SK-N-SH (cell line): ENCODE results near the gene FUCA1. TPM values are rescaled to one million over a fixed set of nuclear protein-coding genes. Genes with fewer than 3 reads are reported as not detected.

Experiments
- CTCF ChIA-PET: fragments of 300-600, 350-600 bp; formaldehyde crosslinking; extraction: SDS; loops from one replicate; lab custom pipeline; 2021; lab: Yijun Ruan, JAX
- POLR2A ChIA-PET: fragments of 350-600 bp; sonication (Branson Sonifier 250); formaldehyde crosslinking; extraction: SDS; loops from one replicate; lab custom pipeline; 2020; ENCODE audit warnings: antibody characterized with exemption, inconsistent platforms; lab: Yijun Ruan, JAX
- DNase-seq: peaks from one replicate; pipeline ENCODE4 v3.0.0; 2012
- H2AFZ ChIP-seq: fragments of 200-600 bp; sonication (generic); 2 replicates; pipeline ENCODE4 v1.8.1; 2016; ENCODE audit warnings: antibody characterized with exemption, mild to moderate bottlenecking, low read depth
- H3F3A ChIP-seq: fragments of 200-600 bp; sonication (generic); replicated peaks from 2 replicates; pipeline ENCODE3; 2016; ENCODE audit warnings: antibody characterized with exemption, mild to moderate bottlenecking; ENCODE audit not compliant: insufficient read depth
- H3K27ac ChIP-seq, 2 experiments: fragments of 200-500 bp in 1 of 2; fragments of 200-600 bp in 1 of 2; sonication (Bioruptor generic) in 1 of 2; sonication (generic), shearing (Covaris generic) in 1 of 2; 2 replicates each; pipeline versions ENCODE4 v1.5.1 to v1.6.1; 2014 to 2016; ENCODE audit warnings: low read depth in 2 of 2, inconsistent platforms in 1 of 2, low read length in 1 of 2, mild to moderate bottlenecking in 1 of 2, mixed read lengths in 1 of 2
- H3K27me3 ChIP-seq: fragments of 200-600 bp; sonication (generic), shearing (Covaris generic); 2 replicates; pipeline ENCODE4 v1.6.1; 2016; ENCODE audit warnings: mixed run types; ENCODE audit not compliant: insufficient read depth
- H3K36me3 ChIP-seq, 2 experiments: fragments of 200-500 bp in 1 of 2; fragments of 200-600 bp in 1 of 2; sonication (Bioruptor generic) in 1 of 2; sonication (generic) in 1 of 2; replicated peaks in 1 of 2; 2 replicates each; pipeline versions ENCODE3 to v1.5.1; 2014 to 2016; ENCODE audit warnings: low read length in 1 of 2, mild to moderate bottlenecking in 1 of 2; ENCODE audit not compliant: insufficient read depth in 2 of 2, control insufficient read depth in 1 of 2
- H3K4me1 ChIP-seq, 2 experiments: fragments of 200-500 bp in 1 of 2; fragments of 200-600 bp in 1 of 2; sonication (Bioruptor generic) in 1 of 2; sonication (generic), shearing (Covaris generic) in 1 of 2; 2 replicates each; pipeline versions ENCODE4 v1.5.1 to v1.6.1; 2014 to 2016; ENCODE audit warnings: low read depth in 1 of 2, low read length in 1 of 2, mixed run types in 1 of 2; ENCODE audit not compliant: insufficient read depth in 2 of 2, control insufficient read depth in 1 of 2
- H3K4me2 ChIP-seq: fragments of 200-600 bp; sonication (generic), shearing (Covaris generic); 2 replicates; pipeline ENCODE4 v1.6.1; 2017; ENCODE audit warnings: mixed run types
- H3K4me3 ChIP-seq, 2 experiments: fragments of 200-500 bp in 1 of 2; fragments of 200-600 bp in 1 of 2; sonication (Bioruptor generic) in 1 of 2; sonication (generic), shearing (Covaris generic) in 1 of 2; 2 replicates each; pipeline versions ENCODE4 v1.5.1 to v1.8.1; 2014 to 2016; ENCODE audit warnings: low read depth in 2 of 2, inconsistent platforms in 1 of 2, low read length in 1 of 2, mild to moderate bottlenecking in 1 of 2, mixed read lengths in 1 of 2, moderate library complexity in 1 of 2
- H3K79me2 ChIP-seq: fragments of 200-600 bp; sonication (generic); 2 replicates; pipeline ENCODE4 v1.8.1; 2017; ENCODE audit warnings: mild to moderate bottlenecking; ENCODE audit not compliant: insufficient read depth
- H3K9ac ChIP-seq: fragments of 200-600 bp; sonication (generic); 2 replicates; pipeline ENCODE4 v1.6.1; 2017; ENCODE audit warnings: mixed run types
- H3K9me2 ChIP-seq: fragments of 200-600 bp; sonication (generic); 2 replicates; pipeline ENCODE4 v1.6.1; 2017; ENCODE audit warnings: mixed run types
- H3K9me3 ChIP-seq: fragments of 200-600 bp; sonication (generic); 2 replicates; pipeline ENCODE4 v1.6.1; 2017; ENCODE audit warnings: mixed run types, mild to moderate bottlenecking, moderate library complexity
- H4K20me1 ChIP-seq: fragments of 200-600 bp; sonication (generic); 2 replicates; pipeline ENCODE4 v1.6.1; 2017; ENCODE audit warnings: mild to moderate bottlenecking, mixed run types; ENCODE audit not compliant: insufficient read depth
- EP300 ChIP-seq, 2 experiments: IDR thresholded peaks; 2 replicates each; pipeline versions ENCODE4 v1.4.0 to v1.6.1; 2012; ENCODE audit warnings: borderline replicate concordance in 1 of 2, low read depth in 1 of 2, low read length in 1 of 2
- FOXM1 ChIP-seq: IDR thresholded peaks from 2 replicates; pipeline ENCODE4 v1.4.0; 2012; ENCODE audit warnings: low read depth, mild to moderate bottlenecking
- JUND ChIP-seq: IDR thresholded peaks from 2 replicates; pipeline ENCODE4 v1.4.0; 2012
- MEF2A ChIP-seq: IDR thresholded peaks from 2 replicates; pipeline ENCODE4 v1.4.0; 2012; ENCODE audit warnings: low read depth, borderline replicate concordance
- MXI1 ChIP-seq: IDR thresholded peaks from 2 replicates; pipeline ENCODE4 v1.6.1; 2012; ENCODE audit warnings: mild to moderate bottlenecking, low read depth, low read length, improper control_type of control experiment
- RCOR1 ChIP-seq: fragments of 150-350 bp; IDR thresholded peaks from 2 replicates; pipeline ENCODE4 v1.6.1; 2017; ENCODE audit warnings: antibody characterized with exemption, low read length
- RXRA ChIP-seq: IDR thresholded peaks from 2 replicates; pipeline ENCODE4 v1.4.0; 2012; ENCODE audit warnings: low read depth, mild to moderate bottlenecking, borderline replicate concordance
- SIN3A ChIP-seq: IDR thresholded peaks from 2 replicates; pipeline ENCODE4 v1.6.1; 2012; ENCODE audit warnings: low read depth, mild to moderate bottlenecking, low read length, moderate library complexity, borderline replicate concordance
- TCF12 ChIP-seq: IDR thresholded peaks from 2 replicates; pipeline ENCODE4 v1.4.0; 2012
- WGBS: methylation state at CpG from one replicate; pipeline ENCODE4 v1.1.6; 2017; ENCODE audit warnings: low lambda C conversion rate; 5-methylcytosine and 5-hydroxymethylcytosine counted together
- polyA plus RNA-seq, 3 experiments: library from polyadenylated mRNA; depleted of rRNA; stranded (reverse); fragments of >200 nt; gene quantifications; 2 replicates each; pipeline ENCODE4 v1.2.3, GENCODE V29; 2012
- TF ChIP-seq, protein P1 (sequence below): fragments of 200-600 bp; sonication (generic); IDR thresholded peaks from 2 replicates; pipeline ENCODE4 v1.6.1; 2017; ENCODE audit warnings: antibody characterized with exemption, mild to moderate bottlenecking, moderate library complexity
- TF ChIP-seq, protein P2 (sequence below): IDR thresholded peaks from 2 replicates; pipeline ENCODE4 v1.4.0; 2012; ENCODE audit warnings: low read depth, borderline replicate concordance

Gene FUCA1
- polyA plus RNA-seq, 1 of the 3 experiments (the other 2 are of a cell fraction): 31.9 TPM

- DNase-seq: no peak
Measured at GRCh38 chr1:23807453-23807852, 60.6 kb downstream of the FUCA1 start.

DNA sequence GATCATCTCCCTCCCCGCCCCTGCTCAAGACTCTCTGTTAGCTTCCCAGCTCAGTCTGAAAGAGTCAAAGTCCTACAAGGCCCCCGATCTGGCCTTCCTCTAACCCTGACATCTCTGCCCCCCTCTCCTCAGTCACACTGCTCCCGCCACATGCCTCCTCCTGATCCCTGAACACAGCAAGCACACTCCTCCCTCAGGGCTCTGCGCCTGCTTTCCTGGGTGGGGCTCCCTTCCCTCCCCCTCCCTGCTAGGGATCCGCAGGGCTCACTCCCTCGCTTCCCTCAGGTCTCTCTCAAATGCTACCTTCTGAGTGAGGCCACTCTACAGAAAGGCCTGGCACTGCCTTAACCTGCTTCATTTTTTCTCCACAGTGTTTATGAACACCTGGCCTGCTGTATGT lies 61.8 kb downstream of the FUCA1 start:
- H3K4me2 ChIP-seq: no peak overlapping the region
- H3F3A ChIP-seq: peaks cover 8% of the 10 kb centered on the region
- 94% methylated on average over 6 of the region's 6 CpGs for WGBS
- H2AFZ ChIP-seq: no peak overlapping the region
- ChIA-PET CTCF (interaction anchor here (1.1 to 2.0 kb wide), 5 partner anchors 10 to 110 kb away, joined by 3 to 9 read pairs (median 6); partner anchors contain the start of gene HMGCL), POLR2A (interaction anchor here (1.8 kb wide), 1 partner anchor 19 kb away, joined by 4 read pairs; the partner anchor contains the start of gene HMGCL)
- H3K36me3 ChIP-seq: no peaks in the 10 kb centered on the region
- H3K9me3 ChIP-seq: no peaks in the 10 kb centered on the region
- no peaks in the 10 kb centered on the region for H3K79me2 ChIP-seq
- no peak for DNase-seq
- TF ChIP-seq TCF12 (no peak), JUND (no peak), MXI1 (no peak)
- TF ChIP-seq, protein P1, sequence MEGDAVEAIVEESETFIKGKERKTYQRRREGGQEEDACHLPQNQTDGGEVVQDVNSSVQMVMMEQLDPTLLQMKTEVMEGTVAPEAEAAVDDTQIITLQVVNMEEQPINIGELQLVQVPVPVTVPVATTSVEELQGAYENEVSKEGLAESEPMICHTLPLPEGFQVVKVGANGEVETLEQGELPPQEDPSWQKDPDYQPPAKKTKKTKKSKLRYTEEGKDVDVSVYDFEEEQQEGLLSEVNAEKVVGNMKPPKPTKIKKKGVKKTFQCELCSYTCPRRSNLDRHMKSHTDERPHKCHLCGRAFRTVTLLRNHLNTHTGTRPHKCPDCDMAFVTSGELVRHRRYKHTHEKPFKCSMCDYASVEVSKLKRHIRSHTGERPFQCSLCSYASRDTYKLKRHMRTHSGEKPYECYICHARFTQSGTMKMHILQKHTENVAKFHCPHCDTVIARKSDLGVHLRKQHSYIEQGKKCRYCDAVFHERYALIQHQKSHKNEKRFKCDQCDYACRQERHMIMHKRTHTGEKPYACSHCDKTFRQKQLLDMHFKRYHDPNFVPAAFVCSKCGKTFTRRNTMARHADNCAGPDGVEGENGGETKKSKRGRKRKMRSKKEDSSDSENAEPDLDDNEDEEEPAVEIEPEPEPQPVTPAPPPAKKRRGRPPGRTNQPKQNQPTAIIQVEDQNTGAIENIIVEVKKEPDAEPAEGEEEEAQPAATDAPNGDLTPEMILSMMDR: no peak
- no peak overlapping the region for H3K9ac ChIP-seq
- H4K20me1 ChIP-seq: no peaks in the 10 kb centered on the region
- peaks cover 0 to 15% of the 10 kb centered on the region in 2 experiments; a peak in 1 of 4 replicates for H3K4me1 ChIP-seq
- H3K27me3 ChIP-seq: no peaks in the 10 kb centered on the region
- H3K4me3 ChIP-seq: no peak overlapping the region
- H3K9me2 ChIP-seq: no peaks in the 10 kb centered on the region
- H3K27ac ChIP-seq: no peak overlapping the region

More at GRCh38 chr1:23807453-23807852, 60.6 kb downstream of the FUCA1 start:
- H3K36me3 ChIP-seq: no peaks in the 10 kb centered on the region
- H3K27me3 ChIP-seq: no peaks in the 10 kb centered on the region
- no peaks in the 10 kb centered on the region for H3K9me3 ChIP-seq
- H3K4me2 ChIP-seq: no peak overlapping the region
- no peak overlapping the region for H2AFZ ChIP-seq
- 92% methylated on average over 3 of the region's 3 CpGs for WGBS
- H3K79me2 ChIP-seq: no peaks in the 10 kb centered on the region
- POLR2A ChIA-PET: no interaction called here
- H4K20me1 ChIP-seq: no peaks in the 10 kb centered on the region
- H3K27ac ChIP-seq: no peak overlapping the region
- H3K4me3 ChIP-seq: no peak overlapping the region
- CTCF ChIA-PET: interaction anchor here (0.5 to 1.4 kb wide), 5 partner anchors 14 to 109 kb away, joined by 3 to 9 read pairs (median 3); partner anchors contain the start of gene HMGCL
- H3F3A ChIP-seq: peaks cover 4% of the 10 kb centered on the region
- H3K9ac ChIP-seq: no peak overlapping the region
- peaks cover 0 to 3% of the 10 kb centered on the region in 2 experiments; a peak in 1 of 4 replicates for H3K4me1 ChIP-seq
- no peaks in the 10 kb centered on the region for H3K9me2 ChIP-seq
- TF ChIP-seq, protein P2, sequence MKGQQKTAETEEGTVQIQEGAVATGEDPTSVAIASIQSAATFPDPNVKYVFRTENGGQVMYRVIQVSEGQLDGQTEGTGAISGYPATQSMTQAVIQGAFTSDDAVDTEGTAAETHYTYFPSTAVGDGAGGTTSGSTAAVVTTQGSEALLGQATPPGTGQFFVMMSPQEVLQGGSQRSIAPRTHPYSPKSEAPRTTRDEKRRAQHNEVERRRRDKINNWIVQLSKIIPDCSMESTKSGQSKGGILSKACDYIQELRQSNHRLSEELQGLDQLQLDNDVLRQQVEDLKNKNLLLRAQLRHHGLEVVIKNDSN: no peak
- TF ChIP-seq TCF12 (no peak), RCOR1 (no peak), JUND (no peak), MEF2A (no peak), EP300 (IDR thresholded peaks at IDR 0.05; ENCODE audit: borderline replicate concordance in 1 of 2, low read depth in 1 of 2, low read length in 1 of 2) (no peak), MXI1 (no peak), FOXM1 (no peak), RXRA (no peak), SIN3A (no peak)
